ENCODE results near the gene TLX3. TPM values are rescaled to one million over a fixed set of nuclear protein-coding genes. Genes with fewer than 3 reads are reported as not detected.
A peak's percentile ranks its signal among the peaks of the same experiment; 100 is the strongest.

Gene TLX3
- total RNA-seq, 1 donor from 2014 or later, result not detected

DNA sequence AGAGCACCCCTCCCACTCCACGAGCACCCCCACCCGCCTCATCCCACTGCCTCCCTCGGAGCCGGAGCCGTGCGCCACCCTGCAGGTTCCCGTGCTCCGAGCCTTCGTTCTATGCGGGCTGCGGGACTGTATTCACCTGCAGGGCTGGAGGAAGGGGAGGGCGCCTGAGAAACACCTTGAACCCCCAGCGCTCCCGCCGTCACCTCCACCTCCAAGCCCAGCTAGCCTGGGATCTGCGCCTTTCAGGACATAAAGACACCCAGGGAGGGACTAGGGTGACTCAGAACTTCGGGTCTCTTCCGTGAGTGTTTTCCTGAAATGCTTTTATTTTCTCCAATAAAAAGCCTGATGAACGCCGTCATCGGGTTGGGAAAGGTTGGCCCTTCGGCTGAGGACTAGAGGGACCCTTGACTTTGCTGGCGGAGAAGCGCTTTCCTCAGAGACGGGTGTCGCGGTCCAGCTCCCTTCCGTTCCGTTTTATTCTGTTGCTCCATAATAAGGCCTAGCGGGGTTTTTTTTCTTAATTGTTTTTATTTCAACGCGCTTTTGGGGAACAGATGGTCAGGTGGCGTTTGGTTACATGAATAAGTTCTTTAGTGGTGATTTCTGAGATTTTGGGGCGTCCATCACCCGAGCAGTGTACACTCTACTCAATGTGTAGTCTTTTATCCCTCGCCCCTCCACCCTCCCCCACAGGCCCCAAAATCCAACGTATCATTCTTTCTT lies 4.6 kb downstream of the TLX3 start:
- peaks cover 100% of the 10 kb centered on the region for H3K27me3 ChIP-seq
- peaks cover 80% of the 10 kb centered on the region for H3K27me3 Mint-ChIP-seq (ENCODE audit: insufficient read depth, low read depth)
- peaks cover 100% of the 10 kb centered on the region for H4K20me1 ChIP-seq (ENCODE audit: low read depth)
- peak; percentile 12 for DNase-seq (ENCODE audit: low spot score)
- H3K9me3 Mint-ChIP-seq, result peaks cover 3% of the 10 kb centered on the region
- peaks cover 24% of the 10 kb centered on the region for H3K4me1 ChIP-seq
- peak overlapping the region; percentile 66 for H3K4me3 Mint-ChIP-seq
- H3K4me3 ChIP-seq, result no peak overlapping the region
- no peaks in the 10 kb centered on the region for H3K36me3 ChIP-seq
- TF ChIP-seq EZH2 (IDR thresholded peaks at IDR 0.05) (peak; percentile 96), EZH2phosphoT487 (IDR thresholded peaks at IDR 0.05) (peak; percentile 95)
- TF ChIP-seq, protein P1, sequence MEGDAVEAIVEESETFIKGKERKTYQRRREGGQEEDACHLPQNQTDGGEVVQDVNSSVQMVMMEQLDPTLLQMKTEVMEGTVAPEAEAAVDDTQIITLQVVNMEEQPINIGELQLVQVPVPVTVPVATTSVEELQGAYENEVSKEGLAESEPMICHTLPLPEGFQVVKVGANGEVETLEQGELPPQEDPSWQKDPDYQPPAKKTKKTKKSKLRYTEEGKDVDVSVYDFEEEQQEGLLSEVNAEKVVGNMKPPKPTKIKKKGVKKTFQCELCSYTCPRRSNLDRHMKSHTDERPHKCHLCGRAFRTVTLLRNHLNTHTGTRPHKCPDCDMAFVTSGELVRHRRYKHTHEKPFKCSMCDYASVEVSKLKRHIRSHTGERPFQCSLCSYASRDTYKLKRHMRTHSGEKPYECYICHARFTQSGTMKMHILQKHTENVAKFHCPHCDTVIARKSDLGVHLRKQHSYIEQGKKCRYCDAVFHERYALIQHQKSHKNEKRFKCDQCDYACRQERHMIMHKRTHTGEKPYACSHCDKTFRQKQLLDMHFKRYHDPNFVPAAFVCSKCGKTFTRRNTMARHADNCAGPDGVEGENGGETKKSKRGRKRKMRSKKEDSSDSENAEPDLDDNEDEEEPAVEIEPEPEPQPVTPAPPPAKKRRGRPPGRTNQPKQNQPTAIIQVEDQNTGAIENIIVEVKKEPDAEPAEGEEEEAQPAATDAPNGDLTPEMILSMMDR (IDR thresholded peaks at IDR 0.05), result no peak
- H3K36me3 Mint-ChIP-seq, result no peaks in the 10 kb centered on the region
- H3K4me1 Mint-ChIP-seq, result peaks cover 20% of the 10 kb centered on the region
- peaks cover 29% of the 10 kb centered on the region for H3F3A ChIP-seq (ENCODE audit: low read depth)
- no peak overlapping the region for H3K27ac Mint-ChIP-seq
- no peaks in the 10 kb centered on the region for H3K9me3 ChIP-seq (ENCODE audit: low read depth)
- H3K27ac ChIP-seq, result no peak overlapping the region
- no peak overlapping the region for H3K4me2 ChIP-seq
- H3K79me2 ChIP-seq (ENCODE audit: low read depth), result no peaks in the 10 kb centered on the region
- no peak overlapping the region for H2AFZ ChIP-seq (replicated peaks)
- no peak overlapping the region for H3K9ac ChIP-seq

DNA sequence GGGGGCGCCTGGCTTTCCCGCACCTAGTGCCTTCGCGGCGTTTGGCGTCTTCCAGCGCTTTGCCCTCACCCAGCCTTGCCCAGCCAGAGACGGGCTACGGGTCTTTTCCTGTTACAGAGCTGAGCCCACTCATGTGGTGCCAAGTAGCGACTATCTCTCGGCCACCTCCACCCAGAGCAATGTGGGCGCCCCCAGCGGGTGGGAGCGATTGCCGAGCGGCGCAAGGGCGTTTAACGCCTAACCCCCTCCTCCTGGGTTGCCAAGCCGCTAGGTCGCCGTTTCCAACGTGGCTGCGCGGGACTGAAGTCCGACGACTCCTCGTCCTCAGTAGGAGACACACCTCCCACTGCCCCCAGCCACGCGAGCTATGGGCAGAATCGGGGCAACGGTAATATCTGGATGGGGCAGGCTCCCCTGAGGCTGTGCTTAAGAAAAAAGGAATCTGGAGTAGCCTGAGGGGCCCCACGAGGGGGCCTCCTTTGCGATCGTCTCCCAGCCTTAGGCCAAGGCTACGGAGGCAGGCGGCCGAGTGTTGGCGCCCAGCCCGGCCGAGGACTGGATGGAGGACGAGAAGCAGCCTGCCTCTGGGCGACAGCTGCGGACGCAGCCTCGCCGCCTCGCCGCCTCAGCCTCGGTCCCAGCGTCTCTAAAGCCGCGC lies 5.8 kb downstream of the TLX3 start:
- Histone ChIP-seq H3K4me2 (no peak overlapping the region), H3K4me1 (peaks cover 24% of the 10 kb centered on the region), H3K9me3 (ENCODE audit: low read depth) (no peaks in the 10 kb centered on the region), H2AFZ (replicated peaks) (no peak overlapping the region), H3K79me2 (ENCODE audit: low read depth) (no peaks in the 10 kb centered on the region), H3K9ac (no peak overlapping the region), H4K20me1 (ENCODE audit: low read depth) (peaks cover 94% of the 10 kb centered on the region), H3K36me3 (no peaks in the 10 kb centered on the region), H3F3A (ENCODE audit: low read depth) (peaks cover 34% of the 10 kb centered on the region), H3K27ac (no peak overlapping the region), H3K27me3 (peaks cover 100% of the 10 kb centered on the region), H3K4me3 (no peak overlapping the region)
- Mint-ChIP-seq H3K4me3 (no peak overlapping the region), H3K36me3 (no peaks in the 10 kb centered on the region), H3K27ac (no peak overlapping the region), H3K27me3 (ENCODE audit: insufficient read depth, low read depth) (peaks cover 82% of the 10 kb centered on the region), H3K9me3 (peaks cover 3% of the 10 kb centered on the region), H3K4me1 (peaks cover 16% of the 10 kb centered on the region)
- peak; percentile 46 for DNase-seq (ENCODE audit: low spot score)
- TF ChIP-seq, protein P1 (IDR thresholded peaks at IDR 0.05), result no peak
- peak; percentile 52 for TF ChIP-seq EZH2 (IDR thresholded peaks at IDR 0.05)
- peak; percentile 68 for TF ChIP-seq EZH2phosphoT487 (IDR thresholded peaks at IDR 0.05)

DNA sequence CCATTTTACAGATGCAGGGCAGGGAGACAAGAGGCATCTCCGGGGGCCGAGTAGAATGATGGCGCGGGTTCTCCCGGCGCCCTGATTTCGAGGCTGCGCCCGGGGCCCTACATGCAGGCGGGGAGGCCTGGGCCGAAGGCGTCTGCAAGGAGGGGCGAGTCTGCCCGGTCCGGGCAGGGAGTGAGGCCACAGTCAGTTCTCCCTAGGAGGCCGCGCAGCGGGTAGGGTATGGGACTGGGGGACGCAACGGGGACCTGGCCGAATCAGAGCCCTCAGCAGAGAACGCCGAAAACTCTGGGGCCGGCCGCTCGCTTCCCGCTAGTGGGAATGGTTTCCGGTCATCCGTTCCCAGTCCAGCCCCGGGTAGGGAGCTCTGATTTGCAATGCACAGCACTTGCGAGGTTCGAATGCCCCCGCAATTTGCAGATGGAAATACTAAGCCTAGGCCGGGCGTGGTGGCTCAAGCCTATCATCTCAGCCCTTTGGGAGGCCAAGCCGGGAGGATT lies 6.4 kb downstream of the TLX3 start:
- Histone ChIP-seq H3K79me2 (ENCODE audit: low read depth) (no peaks in the 10 kb centered on the region), H4K20me1 (ENCODE audit: low read depth) (peaks cover 88% of the 10 kb centered on the region), H3K27ac (no peak overlapping the region), H3K4me3 (no peak overlapping the region), H3F3A (ENCODE audit: low read depth) (peaks cover 34% of the 10 kb centered on the region), H3K9me3 (ENCODE audit: low read depth) (no peaks in the 10 kb centered on the region), H3K27me3 (peaks cover 100% of the 10 kb centered on the region), H3K4me2 (no peak overlapping the region), H3K4me1 (peaks cover 24% of the 10 kb centered on the region), H2AFZ (replicated peaks) (no peak overlapping the region), H3K9ac (no peak overlapping the region), H3K36me3 (no peaks in the 10 kb centered on the region)
- Mint-ChIP-seq H3K4me1 (peaks cover 15% of the 10 kb centered on the region), H3K27me3 (ENCODE audit: insufficient read depth, low read depth) (peaks cover 79% of the 10 kb centered on the region), H3K36me3 (no peaks in the 10 kb centered on the region), H3K4me3 (no peak overlapping the region), H3K27ac (no peak overlapping the region), H3K9me3 (peaks cover 3% of the 10 kb centered on the region)
- TF ChIP-seq EZH2 (IDR thresholded peaks at IDR 0.05), result peak; percentile 48
- TF ChIP-seq, protein P1 (IDR thresholded peaks at IDR 0.05), result no peak
- peak; percentile 45 for DNase-seq (ENCODE audit: low spot score)
